ENCODE data around the gene TCP1. TPM values are rescaled to one million over a fixed set of nuclear protein-coding genes. Genes with fewer than 3 reads are reported as not detected.
A peak's percentile ranks its signal among the peaks of the same experiment; 100 is the strongest.

TCP1 gene
- polyA plus RNA-seq, 1 donor from 2014 or later = 379 TPM

DNA sequence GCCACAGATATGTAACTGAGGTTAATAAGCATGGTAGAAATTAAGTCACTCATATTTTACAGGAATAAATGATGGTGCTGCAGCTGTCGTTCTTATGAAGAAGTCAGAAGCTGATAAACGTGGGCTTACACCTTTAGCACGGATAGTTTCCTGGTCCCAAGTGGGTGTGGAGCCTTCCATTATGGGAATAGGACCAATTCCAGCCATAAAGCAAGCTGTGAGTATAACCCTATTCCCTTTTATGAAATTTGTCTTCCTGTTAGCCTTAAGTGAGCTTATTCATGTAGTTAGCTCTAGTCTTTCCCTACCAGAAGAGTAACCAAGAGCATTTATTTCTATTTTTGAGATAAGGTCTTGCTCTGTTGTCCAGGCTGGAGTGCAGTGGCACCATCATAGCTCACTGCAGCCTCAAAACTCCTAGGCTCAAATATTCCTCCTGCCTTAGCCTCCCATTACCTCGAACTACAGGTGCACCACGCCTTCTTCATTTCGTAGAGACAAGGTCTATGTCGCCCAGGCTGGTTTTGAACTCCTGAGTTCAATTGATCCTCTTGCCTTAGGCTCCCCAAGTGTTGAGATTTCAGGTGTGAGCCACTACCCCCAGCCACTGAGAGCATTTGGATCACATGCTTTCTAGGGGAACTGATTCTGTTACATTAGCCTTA lies 12.0 kb downstream of the TCP1 start:
- H2AFZ ChIP-seq (ENCODE audit: low read depth, low read length) = no peak overlapping the region
- H3K36me3 ChIP-seq (ENCODE audit: insufficient read depth, low read length) = peaks cover 18% of the 10 kb centered on the region
- no peak overlapping the region for H3K27ac ChIP-seq (ENCODE audit: low read length)
- no peak overlapping the region for H3K4me3 ChIP-seq (ENCODE audit: low read length)
- H3K27me3 ChIP-seq (ENCODE audit: insufficient read depth, low read depth, low read length) = no peaks in the 10 kb centered on the region
- H3F3A ChIP-seq (ENCODE audit: insufficient read depth, low read length, poor library complexity, severe bottlenecking) = no peaks in the 10 kb centered on the region
- H3K9me2 ChIP-seq (ENCODE audit: insufficient read depth, low read length) = no peaks in the 10 kb centered on the region
- TF ChIP-seq REST (IDR thresholded peaks at IDR 0.05; ENCODE audit: borderline replicate concordance) = no peak
- peak; percentile 5 for TF ChIP-seq POLR2AphosphoS5 (IDR thresholded peaks at IDR 0.05)
- H3K9me3 ChIP-seq (ENCODE audit: low read length) = no peaks in the 10 kb centered on the region
- H3K9ac ChIP-seq (ENCODE audit: low read length) = no peak overlapping the region
- H3K79me2 ChIP-seq (replicated peaks; ENCODE audit: insufficient read depth, low read length) = no peaks in the 10 kb centered on the region
- no peak overlapping the region for H3K4me2 ChIP-seq (ENCODE audit: low read length)
- no peaks in the 10 kb centered on the region for H4K20me1 ChIP-seq (ENCODE audit: insufficient read depth)

GRCh38 chr6:159772196-159772595 lies 17.2 kb downstream of the TCP1 start:
- no peaks in the 10 kb centered on the region for H3F3A ChIP-seq (ENCODE audit: insufficient read depth, low read length, poor library complexity, severe bottlenecking)
- no peak overlapping the region for H2AFZ ChIP-seq (ENCODE audit: low read depth, low read length)
- no peak for TF ChIP-seq RAD21 (conservative IDR thresholded peaks at IDR 0.05)
- TF ChIP-seq EP300 (conservative IDR thresholded peaks at IDR 0.05; ENCODE audit: poor library complexity, severe bottlenecking) = no peak
- TF ChIP-seq SMC3 (conservative IDR thresholded peaks at IDR 0.05; ENCODE audit: poor library complexity) = no peak
- TF ChIP-seq CTCF (IDR thresholded peaks at IDR 0.05; ENCODE audit: poor library complexity, severe bottlenecking) = no peak
- TF ChIP-seq REST (IDR thresholded peaks at IDR 0.05; ENCODE audit: borderline replicate concordance) = no peak
- TF ChIP-seq MXI1 (conservative IDR thresholded peaks at IDR 0.05; ENCODE audit: poor library complexity, severe bottlenecking) = no peak
- no peak for TF ChIP-seq EZH2 (IDR thresholded peaks at IDR 0.05; ENCODE audit: borderline replicate concordance, insufficient read depth, low read length, poor library complexity, severe bottlenecking)
- TF ChIP-seq TAF1 (IDR thresholded peaks at IDR 0.05; ENCODE audit: low read depth) = no peak
- no peak for TF ChIP-seq POLR2AphosphoS5 (IDR thresholded peaks at IDR 0.05)
- peaks cover 21% of the 10 kb centered on the region for H3K36me3 ChIP-seq (ENCODE audit: insufficient read depth, low read length)
- H4K20me1 ChIP-seq (ENCODE audit: insufficient read depth) = no peaks in the 10 kb centered on the region
- H3K4me2 ChIP-seq (ENCODE audit: low read length) = no peak overlapping the region
- no peak overlapping the region for H3K4me3 ChIP-seq (ENCODE audit: low read length)
- H3K79me2 ChIP-seq (replicated peaks; ENCODE audit: insufficient read depth, low read length) = peaks cover 8% of the 10 kb centered on the region
- no peaks in the 10 kb centered on the region for H3K27me3 ChIP-seq (ENCODE audit: insufficient read depth, low read depth, low read length)
- no peaks in the 10 kb centered on the region for H3K9me2 ChIP-seq (ENCODE audit: insufficient read depth, low read length)
- H3K27ac ChIP-seq (ENCODE audit: low read length) = no peak overlapping the region
- no peaks in the 10 kb centered on the region for H3K9me3 ChIP-seq (ENCODE audit: low read length)
- no peak overlapping the region for H3K9ac ChIP-seq (ENCODE audit: low read length)

Data from neural cell (in vitro differentiated cells).